ENCODE data around the gene CFAP77. TPM values are rescaled to one million over a fixed set of nuclear protein-coding genes. Genes with fewer than 3 reads are reported as not detected.
"Not testable (repeated sequence)": the region's sequence is repeated elsewhere in the genome, so short reads cannot be mapped to it uniquely, and the experiment has no call there.

The CFAP77 gene
- polyA plus RNA-seq, 1 experiment, result not detected

DNA sequence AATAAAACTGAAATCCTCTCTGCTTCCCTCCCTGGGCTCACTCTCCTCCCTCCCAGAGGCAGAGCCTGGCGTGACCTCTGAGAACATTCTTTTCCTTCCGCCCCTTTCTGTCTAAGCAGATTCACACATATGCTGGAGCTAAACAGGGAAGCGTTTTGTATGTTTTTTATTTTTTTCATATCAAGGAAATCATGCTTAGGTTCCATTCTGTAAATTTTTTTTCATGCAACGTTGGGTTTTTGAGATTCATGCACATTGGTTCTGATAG lies 152.2 kb downstream of the CFAP77 start:
- Histone ChIP-seq H3K36me3 (ENCODE audit: control insufficient read depth, insufficient read depth, low read length) (no peaks in the 10 kb centered on the region), H3K4me3 (ENCODE audit: low read depth, low read length) (no peak overlapping the region), H3K27me3 (ENCODE audit: control insufficient read depth, insufficient read depth, low read length) (peaks cover 10% of the 10 kb centered on the region)
- ChIA-PET POLR2A (no interaction called here), CTCF (interaction anchor here (0.6 to 2.6 kb wide), 3 partner anchors 12 to 798 kb away, joined by 3 to 11 read pairs (median 3); no protein-coding TSS in a partner anchor)
- TF ChIP-seq, protein P1, sequence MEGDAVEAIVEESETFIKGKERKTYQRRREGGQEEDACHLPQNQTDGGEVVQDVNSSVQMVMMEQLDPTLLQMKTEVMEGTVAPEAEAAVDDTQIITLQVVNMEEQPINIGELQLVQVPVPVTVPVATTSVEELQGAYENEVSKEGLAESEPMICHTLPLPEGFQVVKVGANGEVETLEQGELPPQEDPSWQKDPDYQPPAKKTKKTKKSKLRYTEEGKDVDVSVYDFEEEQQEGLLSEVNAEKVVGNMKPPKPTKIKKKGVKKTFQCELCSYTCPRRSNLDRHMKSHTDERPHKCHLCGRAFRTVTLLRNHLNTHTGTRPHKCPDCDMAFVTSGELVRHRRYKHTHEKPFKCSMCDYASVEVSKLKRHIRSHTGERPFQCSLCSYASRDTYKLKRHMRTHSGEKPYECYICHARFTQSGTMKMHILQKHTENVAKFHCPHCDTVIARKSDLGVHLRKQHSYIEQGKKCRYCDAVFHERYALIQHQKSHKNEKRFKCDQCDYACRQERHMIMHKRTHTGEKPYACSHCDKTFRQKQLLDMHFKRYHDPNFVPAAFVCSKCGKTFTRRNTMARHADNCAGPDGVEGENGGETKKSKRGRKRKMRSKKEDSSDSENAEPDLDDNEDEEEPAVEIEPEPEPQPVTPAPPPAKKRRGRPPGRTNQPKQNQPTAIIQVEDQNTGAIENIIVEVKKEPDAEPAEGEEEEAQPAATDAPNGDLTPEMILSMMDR (IDR thresholded peaks at IDR 0.05; ENCODE audit: insufficient read depth, low read depth, low read length), result no peak
- no peak for DNase-seq (ENCODE audit: low read depth)

DNA sequence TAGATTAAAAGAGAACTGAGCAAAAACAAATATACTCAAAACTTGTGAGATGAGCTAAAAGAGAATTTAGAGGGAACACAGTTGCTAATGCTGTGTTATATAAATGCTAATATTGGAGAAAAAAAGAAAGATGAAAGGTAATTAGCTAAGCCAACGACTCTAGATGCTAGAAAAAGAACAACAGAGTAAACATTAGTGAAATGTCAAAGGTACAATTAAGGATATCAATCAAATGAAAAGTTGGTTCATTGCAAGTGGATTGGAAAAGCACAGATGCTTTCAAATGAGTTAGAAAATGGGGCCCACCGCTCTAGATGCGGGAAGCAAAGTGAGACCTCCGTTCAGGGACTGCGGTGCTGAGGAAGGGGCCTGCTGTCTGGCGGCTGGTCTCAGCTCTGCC lies 154.5 kb downstream of the CFAP77 start:
- TF ChIP-seq, protein P1 (IDR thresholded peaks at IDR 0.05; ENCODE audit: insufficient read depth, low read depth, low read length), result no peak
- Histone ChIP-seq H3K4me3 (ENCODE audit: low read depth, low read length) (no peak overlapping the region), H3K27me3 (ENCODE audit: control insufficient read depth, insufficient read depth, low read length) (peaks cover 10% of the 10 kb centered on the region), H3K36me3 (ENCODE audit: control insufficient read depth, insufficient read depth, low read length) (no peaks in the 10 kb centered on the region)
- no peak for DNase-seq (ENCODE audit: low read depth)
- ChIA-PET CTCF (interaction anchor here (3.1 kb wide), 1 partner anchor 10 kb away, joined by 10 read pairs; no protein-coding TSS in a partner anchor), POLR2A (no interaction called here)

DNA sequence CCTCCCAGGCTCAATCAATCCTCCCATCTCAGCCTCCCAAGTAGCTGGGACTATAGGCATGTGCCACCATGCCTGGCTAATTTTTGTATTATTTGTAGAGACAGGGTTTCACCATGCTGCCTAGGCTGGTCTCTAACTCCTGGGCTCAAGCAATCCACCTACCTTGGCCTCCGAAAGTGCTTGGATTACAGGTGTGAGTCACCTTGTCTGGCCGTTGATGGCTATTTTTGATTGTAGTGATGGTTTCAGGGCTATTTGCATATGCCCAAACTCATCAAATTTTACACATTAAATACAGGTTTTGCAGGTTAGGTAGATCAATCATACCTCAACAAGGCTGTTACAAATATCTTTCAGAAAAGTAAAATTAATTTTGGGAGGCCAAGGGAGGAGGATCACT lies 158.8 kb downstream of the CFAP77 start:
- H3K36me3 ChIP-seq (ENCODE audit: control insufficient read depth, insufficient read depth, low read length); H3K4me3 ChIP-seq (ENCODE audit: low read depth, low read length); H3K27me3 ChIP-seq (ENCODE audit: control insufficient read depth, insufficient read depth, low read length); CTCF ChIA-PET; DNase-seq (ENCODE audit: low read depth); POLR2A ChIA-PET: not testable (repeated sequence)

DNA sequence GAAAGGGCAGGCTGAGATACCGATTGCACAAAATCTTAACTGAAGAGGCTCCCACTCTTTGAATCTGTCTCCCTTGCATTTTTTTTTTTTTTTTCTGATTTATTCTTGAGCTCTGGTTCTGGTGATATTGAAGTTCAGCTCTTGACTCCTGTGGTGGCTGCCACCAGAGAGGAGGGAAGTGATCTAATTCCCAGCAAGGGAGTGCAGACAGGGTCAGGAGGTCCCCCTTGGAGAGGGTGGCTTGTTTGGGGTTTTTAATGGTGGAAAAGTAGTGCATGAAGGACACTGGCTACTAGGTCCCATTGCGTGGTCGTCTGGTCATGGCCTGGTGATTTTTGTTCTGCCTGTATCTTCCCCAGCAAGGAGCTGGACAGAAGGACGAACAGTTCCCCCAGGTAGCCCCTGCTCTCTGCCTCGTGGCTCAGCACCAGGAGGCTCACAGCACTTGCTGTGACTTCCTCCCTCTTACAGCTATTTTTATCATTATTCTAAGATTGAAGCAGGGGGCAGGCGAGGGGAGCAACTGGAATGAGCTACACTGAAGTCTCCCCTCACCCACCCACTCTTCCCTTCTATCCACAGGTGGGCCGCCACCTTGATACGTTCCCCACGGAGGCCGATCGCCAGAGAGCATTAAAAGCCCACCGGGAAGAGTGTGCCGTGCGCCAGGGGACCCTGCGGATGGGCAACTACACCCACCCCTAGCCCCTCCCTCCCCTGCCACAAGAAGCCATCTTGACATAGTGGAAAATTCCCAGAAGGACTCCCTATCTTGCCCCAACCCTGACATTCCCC lies 162.0 kb downstream of the CFAP77 start:
- peaks cover 13% of the 10 kb centered on the region for H3K27me3 ChIP-seq (ENCODE audit: control insufficient read depth, insufficient read depth, low read length)
- TF ChIP-seq, protein P1 (IDR thresholded peaks at IDR 0.05; ENCODE audit: insufficient read depth, low read depth, low read length), result no peak
- POLR2A ChIA-PET, result no interaction called here
- DNase-seq (ENCODE audit: low read depth), result no peak
- H3K36me3 ChIP-seq (ENCODE audit: control insufficient read depth, insufficient read depth, low read length), result no peaks in the 10 kb centered on the region
- CTCF ChIA-PET, result interaction anchor here (1.0 kb wide), 1 partner anchor 65 kb away, joined by 3 read pairs; no protein-coding TSS in a partner anchor
- no peak overlapping the region for H3K4me3 ChIP-seq (ENCODE audit: low read depth, low read length)

DNA sequence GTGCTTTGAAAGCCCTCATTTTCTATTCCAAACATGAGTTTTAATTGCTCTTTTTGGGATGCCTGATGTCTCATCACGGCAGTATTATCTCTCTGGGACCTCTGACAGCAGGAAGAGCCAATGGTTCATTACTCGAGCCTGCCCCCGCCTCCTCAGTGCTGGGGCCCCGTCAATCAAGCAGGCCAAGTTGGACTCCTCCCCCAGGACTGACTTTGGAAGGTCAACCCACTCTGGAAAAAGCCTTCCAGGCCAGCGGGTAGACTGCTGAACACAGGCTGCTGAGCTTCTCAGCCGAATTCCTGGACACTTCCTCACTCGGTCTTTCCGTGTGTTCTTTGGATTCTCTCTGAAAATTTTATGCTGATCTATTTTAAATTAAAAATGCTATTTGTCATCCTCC lies 162.9 kb downstream of the CFAP77 start:
- ChIA-PET POLR2A (no interaction called here), CTCF (interaction anchor here (0.6 to 5.7 kb wide), 3 partner anchors 65 to 105 kb away, joined by 3 to 55 read pairs (median 3); no protein-coding TSS in a partner anchor)
- no peak for DNase-seq (ENCODE audit: low read depth)
- H3K4me3 ChIP-seq (ENCODE audit: low read depth, low read length), result no peak overlapping the region
- peaks cover 17% of the 10 kb centered on the region for H3K27me3 ChIP-seq (ENCODE audit: control insufficient read depth, insufficient read depth, low read length)
- TF ChIP-seq, protein P1 (IDR thresholded peaks at IDR 0.05; ENCODE audit: insufficient read depth, low read depth, low read length), result no peak
- H3K36me3 ChIP-seq (ENCODE audit: control insufficient read depth, insufficient read depth, low read length), result no peaks in the 10 kb centered on the region

Measured in BJ (cell line).